Measurements from ENCODE around the gene DAPK2. TPM values are rescaled to one million over a fixed set of nuclear protein-coding genes. Genes with fewer than 3 reads are reported as not detected.
"Not testable (repeated sequence)": the region's sequence is repeated elsewhere in the genome, so short reads cannot be mapped to it uniquely, and the experiment has no call there.

Gene DAPK2
- total and polyA plus RNA-seq, 2 donors (not counting 1 experiment from before 2014, with no cell fraction given) = 14.4 to 21.4 TPM

- no peak for DNase-seq (ENCODE audit: low read depth in 2 of 2)
Measured at GRCh38 chr15:63902671-63903035, 143.6 kb downstream of the DAPK2 start.

GRCh38 chr15:63901912-63902670 lies 144.2 kb downstream of the DAPK2 start:
- TF ChIP-seq, protein P1, sequence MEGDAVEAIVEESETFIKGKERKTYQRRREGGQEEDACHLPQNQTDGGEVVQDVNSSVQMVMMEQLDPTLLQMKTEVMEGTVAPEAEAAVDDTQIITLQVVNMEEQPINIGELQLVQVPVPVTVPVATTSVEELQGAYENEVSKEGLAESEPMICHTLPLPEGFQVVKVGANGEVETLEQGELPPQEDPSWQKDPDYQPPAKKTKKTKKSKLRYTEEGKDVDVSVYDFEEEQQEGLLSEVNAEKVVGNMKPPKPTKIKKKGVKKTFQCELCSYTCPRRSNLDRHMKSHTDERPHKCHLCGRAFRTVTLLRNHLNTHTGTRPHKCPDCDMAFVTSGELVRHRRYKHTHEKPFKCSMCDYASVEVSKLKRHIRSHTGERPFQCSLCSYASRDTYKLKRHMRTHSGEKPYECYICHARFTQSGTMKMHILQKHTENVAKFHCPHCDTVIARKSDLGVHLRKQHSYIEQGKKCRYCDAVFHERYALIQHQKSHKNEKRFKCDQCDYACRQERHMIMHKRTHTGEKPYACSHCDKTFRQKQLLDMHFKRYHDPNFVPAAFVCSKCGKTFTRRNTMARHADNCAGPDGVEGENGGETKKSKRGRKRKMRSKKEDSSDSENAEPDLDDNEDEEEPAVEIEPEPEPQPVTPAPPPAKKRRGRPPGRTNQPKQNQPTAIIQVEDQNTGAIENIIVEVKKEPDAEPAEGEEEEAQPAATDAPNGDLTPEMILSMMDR (conservative IDR thresholded peaks at IDR 0.05 in 1 of 2, IDR thresholded peaks at IDR 0.05 in 1 of 2; ENCODE audit: low read depth in 1 of 2, low read length in 2 of 2) = no peak
- no peak for TF ChIP-seq EZH2 (IDR thresholded peaks at IDR 0.05; ENCODE audit: low read length, missing control alignments)
- no peak for DNase-seq (ENCODE audit: low read depth in 2 of 2)
- no peak overlapping the region for H3K4me2 ChIP-seq (ENCODE audit: extremely low read depth, insufficient read depth, low read length)
- peaks cover 3% of the 10 kb centered on the region for H3K27me3 ChIP-seq (ENCODE audit: control insufficient read depth, insufficient read depth, low read length)
- no peaks in the 10 kb centered on the region for H3K9me3 ChIP-seq (ENCODE audit: control insufficient read depth, insufficient read depth, low read depth, low read length)
- no peaks in the 10 kb centered on the region for H4K20me1 ChIP-seq (ENCODE audit: control insufficient read depth, extremely low read depth, insufficient read depth, low read length)
- no peak overlapping the region for H3K9ac ChIP-seq (ENCODE audit: insufficient read depth, low read length)
- H3K4me3 ChIP-seq (replicated peaks in 1 of 4; ENCODE audit: control extremely low read depth in 1 of 4, insufficient read depth in 1 of 4, low read depth in 3 of 4, low read length in 4 of 4) = no peak overlapping the region
- no peaks in the 10 kb centered on the region for H3K79me2 ChIP-seq (ENCODE audit: control insufficient read depth, insufficient read depth, low read length)
- no peak overlapping the region for H3K27ac ChIP-seq (ENCODE audit: insufficient read depth, low read length)
- H2AFZ ChIP-seq (ENCODE audit: low read length) = no peak overlapping the region
- peaks cover 1% of the 10 kb centered on the region for H3K4me1 ChIP-seq (ENCODE audit: control insufficient read depth, extremely low read depth, insufficient read depth, low read length)
- no peaks in the 10 kb centered on the region for H3K36me3 ChIP-seq (ENCODE audit: control insufficient read depth, insufficient read depth, low read length)

More at GRCh38 chr15:63902671-63903035, 143.6 kb downstream of the DAPK2 start:
- H3K9me3 ChIP-seq (ENCODE audit: control insufficient read depth, insufficient read depth, low read depth, low read length) = no peaks in the 10 kb centered on the region
- H3K9ac ChIP-seq (ENCODE audit: insufficient read depth, low read length) = no peak overlapping the region
- H3K4me3 ChIP-seq (replicated peaks in 1 of 4; ENCODE audit: control extremely low read depth in 1 of 4, insufficient read depth in 1 of 4, low read depth in 3 of 4, low read length in 4 of 4) = no peak overlapping the region
- H2AFZ ChIP-seq (ENCODE audit: low read length) = no peak overlapping the region
- no peak for TF ChIP-seq EZH2 (IDR thresholded peaks at IDR 0.05; ENCODE audit: low read length, missing control alignments)
- TF ChIP-seq, protein P1 (conservative IDR thresholded peaks at IDR 0.05 in 1 of 2, IDR thresholded peaks at IDR 0.05 in 1 of 2; ENCODE audit: low read depth in 1 of 2, low read length in 2 of 2) = no peak
- no peaks in the 10 kb centered on the region for H4K20me1 ChIP-seq (ENCODE audit: control insufficient read depth, extremely low read depth, insufficient read depth, low read length)
- no peaks in the 10 kb centered on the region for H3K4me1 ChIP-seq (ENCODE audit: control insufficient read depth, extremely low read depth, insufficient read depth, low read length)
- no peaks in the 10 kb centered on the region for H3K36me3 ChIP-seq (ENCODE audit: control insufficient read depth, insufficient read depth, low read length)
- H3K27ac ChIP-seq (ENCODE audit: insufficient read depth, low read length) = no peak overlapping the region
- peaks cover 3% of the 10 kb centered on the region for H3K27me3 ChIP-seq (ENCODE audit: control insufficient read depth, insufficient read depth, low read length)
- no peaks in the 10 kb centered on the region for H3K79me2 ChIP-seq (ENCODE audit: control insufficient read depth, insufficient read depth, low read length)
- no peak overlapping the region for H3K4me2 ChIP-seq (ENCODE audit: extremely low read depth, insufficient read depth, low read length)

- DNase-seq (ENCODE audit: low read depth in 2 of 2) = no peak
- Histone ChIP-seq H3K9ac (ENCODE audit: insufficient read depth, low read length) (no peak overlapping the region), H3K27ac (ENCODE audit: insufficient read depth, low read length) (no peak overlapping the region), H2AFZ (ENCODE audit: low read length) (no peak overlapping the region), H3K9me3 (ENCODE audit: control insufficient read depth, insufficient read depth, low read depth, low read length) (no peaks in the 10 kb centered on the region), H3K36me3 (ENCODE audit: control insufficient read depth, insufficient read depth, low read length) (no peaks in the 10 kb centered on the region), H3K4me3 (replicated peaks in 1 of 4; ENCODE audit: control extremely low read depth in 1 of 4, insufficient read depth in 1 of 4, low read depth in 3 of 4, low read length in 4 of 4) (no peak overlapping the region), H3K4me2 (ENCODE audit: extremely low read depth, insufficient read depth, low read length) (no peak overlapping the region), H4K20me1 (ENCODE audit: control insufficient read depth, extremely low read depth, insufficient read depth, low read length) (no peaks in the 10 kb centered on the region), H3K4me1 (ENCODE audit: control insufficient read depth, extremely low read depth, insufficient read depth, low read length) (peaks cover 12% of the 10 kb centered on the region), H3K27me3 (ENCODE audit: control insufficient read depth, insufficient read depth, low read length) (peaks cover 3% of the 10 kb centered on the region), H3K79me2 (ENCODE audit: control insufficient read depth, insufficient read depth, low read length) (no peaks in the 10 kb centered on the region)
- no peak for TF ChIP-seq EZH2 (IDR thresholded peaks at IDR 0.05; ENCODE audit: low read length, missing control alignments)
- TF ChIP-seq, protein P1 (conservative IDR thresholded peaks at IDR 0.05 in 1 of 2, IDR thresholded peaks at IDR 0.05 in 1 of 2; ENCODE audit: low read depth in 1 of 2, low read length in 2 of 2) = no peak
Measured at GRCh38 chr15:63900306-63900705, 146.0 kb downstream of the DAPK2 start.

DNA sequence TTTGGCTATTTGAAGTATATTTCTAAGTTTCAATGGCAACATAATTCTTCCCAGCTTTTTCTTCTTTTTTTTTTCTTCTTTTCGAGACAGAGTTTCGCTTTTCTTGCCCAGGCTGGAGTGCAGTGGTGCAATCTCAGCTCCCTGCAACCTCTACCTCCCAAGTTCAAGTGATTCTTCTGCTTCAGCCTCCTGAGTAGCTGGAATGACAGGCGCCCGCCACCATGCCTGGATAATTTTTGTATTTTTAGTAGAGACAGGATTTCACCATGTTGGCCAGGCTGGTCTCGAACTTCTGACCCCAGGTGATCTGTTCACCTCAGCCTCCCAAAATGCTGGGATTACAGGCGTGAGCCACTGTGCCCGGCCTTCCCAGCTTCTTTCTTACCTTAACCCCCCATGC lies 146.7 kb downstream of the DAPK2 start:
- H3K9ac ChIP-seq (ENCODE audit: insufficient read depth, low read length); H4K20me1 ChIP-seq (ENCODE audit: control insufficient read depth, extremely low read depth, insufficient read depth, low read length); H2AFZ ChIP-seq (ENCODE audit: low read length); H3K4me3 ChIP-seq (replicated peaks in 1 of 4; ENCODE audit: control extremely low read depth in 1 of 4, insufficient read depth in 1 of 4, low read depth in 3 of 4, low read length in 4 of 4); H3K79me2 ChIP-seq (ENCODE audit: control insufficient read depth, insufficient read depth, low read length); H3K27me3 ChIP-seq (ENCODE audit: control insufficient read depth, insufficient read depth, low read length); DNase-seq (ENCODE audit: low read depth in 2 of 2); H3K4me2 ChIP-seq (ENCODE audit: extremely low read depth, insufficient read depth, low read length); H3K9me3 ChIP-seq (ENCODE audit: control insufficient read depth, insufficient read depth, low read depth, low read length); H3K27ac ChIP-seq (ENCODE audit: insufficient read depth, low read length); H3K36me3 ChIP-seq (ENCODE audit: control insufficient read depth, insufficient read depth, low read length): not testable (repeated sequence)
- peaks cover 12% of the 10 kb centered on the region for H3K4me1 ChIP-seq (ENCODE audit: control insufficient read depth, extremely low read depth, insufficient read depth, low read length)

All from fibroblast of lung (primary cell).